Measurements from ENCODE around the gene CFAP221. TPM values are rescaled to one million over a fixed set of nuclear protein-coding genes. Genes with fewer than 3 reads are reported as not detected.

The CFAP221 gene
- total RNA-seq, 2 donors from 2014 or later = 0.56 TPM; not detected in 1

DNA sequence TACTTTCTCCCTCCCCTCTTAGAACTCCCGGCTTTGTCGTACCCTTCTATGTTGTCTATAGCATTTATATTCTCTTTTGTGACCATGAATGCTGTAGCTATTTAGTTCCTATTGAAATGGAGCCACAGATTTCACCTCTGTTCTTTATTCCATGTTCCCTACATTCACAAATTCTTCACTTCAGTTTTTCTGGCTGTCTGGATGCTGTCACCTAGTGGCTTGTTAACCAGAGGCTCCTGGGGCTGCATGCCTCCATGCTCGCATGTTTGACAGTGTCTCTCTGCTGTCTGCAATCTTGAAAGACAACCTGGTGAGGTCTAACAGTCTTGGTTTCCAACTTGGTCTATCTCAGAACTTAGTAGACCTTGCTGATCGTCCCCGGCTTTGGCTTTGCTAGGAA, 48.2 kb downstream of the CFAP221 start:
- no peak overlapping the region for H3K27ac ChIP-seq
- H3K4me1 ChIP-seq (ENCODE audit: control insufficient read depth in 1 of 2, low read depth in 2 of 2) = peaks cover 0 to 4% of the 10 kb centered on the region in 2 donors
- TF ChIP-seq, protein P1, sequence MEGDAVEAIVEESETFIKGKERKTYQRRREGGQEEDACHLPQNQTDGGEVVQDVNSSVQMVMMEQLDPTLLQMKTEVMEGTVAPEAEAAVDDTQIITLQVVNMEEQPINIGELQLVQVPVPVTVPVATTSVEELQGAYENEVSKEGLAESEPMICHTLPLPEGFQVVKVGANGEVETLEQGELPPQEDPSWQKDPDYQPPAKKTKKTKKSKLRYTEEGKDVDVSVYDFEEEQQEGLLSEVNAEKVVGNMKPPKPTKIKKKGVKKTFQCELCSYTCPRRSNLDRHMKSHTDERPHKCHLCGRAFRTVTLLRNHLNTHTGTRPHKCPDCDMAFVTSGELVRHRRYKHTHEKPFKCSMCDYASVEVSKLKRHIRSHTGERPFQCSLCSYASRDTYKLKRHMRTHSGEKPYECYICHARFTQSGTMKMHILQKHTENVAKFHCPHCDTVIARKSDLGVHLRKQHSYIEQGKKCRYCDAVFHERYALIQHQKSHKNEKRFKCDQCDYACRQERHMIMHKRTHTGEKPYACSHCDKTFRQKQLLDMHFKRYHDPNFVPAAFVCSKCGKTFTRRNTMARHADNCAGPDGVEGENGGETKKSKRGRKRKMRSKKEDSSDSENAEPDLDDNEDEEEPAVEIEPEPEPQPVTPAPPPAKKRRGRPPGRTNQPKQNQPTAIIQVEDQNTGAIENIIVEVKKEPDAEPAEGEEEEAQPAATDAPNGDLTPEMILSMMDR (IDR thresholded peaks at IDR 0.05) = no peak
- no peak overlapping the region for H3K4me3 ChIP-seq
- H3K27me3 ChIP-seq (replicated peaks; ENCODE audit: insufficient read depth) = no peaks in the 10 kb centered on the region
- DNase-seq (ENCODE audit: low spot score) = no peak
- H3K9me3 ChIP-seq = no peaks in the 10 kb centered on the region
- no peaks in the 10 kb centered on the region for H3K36me3 ChIP-seq
- no peak for ATAC-seq (ENCODE audit: insufficient number of reproducible peaks, low FRiP score, low read depth)

DNA sequence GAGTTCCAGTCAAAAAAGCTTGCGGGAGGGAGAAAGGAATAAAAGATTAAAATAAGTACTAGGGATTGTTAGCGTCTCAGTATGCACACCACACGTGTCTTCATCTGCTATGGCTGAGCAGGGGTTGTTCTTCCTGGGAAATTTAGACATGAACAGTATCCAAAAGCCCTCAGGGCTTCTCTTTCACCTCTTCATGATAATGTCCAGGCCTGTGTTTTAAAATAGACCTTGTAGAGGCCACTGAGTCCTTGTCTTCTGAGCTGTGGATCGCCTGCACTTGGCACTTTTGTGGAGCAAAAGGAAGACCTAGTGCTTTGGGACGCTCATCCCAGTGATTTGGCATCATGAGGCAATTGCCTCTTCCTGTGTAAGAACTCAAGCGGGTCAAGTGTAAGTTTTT, 52.4 kb downstream of the CFAP221 start:
- DNase-seq (ENCODE audit: low spot score) = no peak
- H3K4me1 ChIP-seq (ENCODE audit: control insufficient read depth in 1 of 2, low read depth in 2 of 2) = peaks cover 0 to 21% of the 10 kb centered on the region in 2 donors
- H3K27ac ChIP-seq = no peak overlapping the region
- no peaks in the 10 kb centered on the region for H3K9me3 ChIP-seq
- no peak overlapping the region for H3K4me3 ChIP-seq
- TF ChIP-seq, protein P1 (IDR thresholded peaks at IDR 0.05) = no peak
- no peak for ATAC-seq (ENCODE audit: insufficient number of reproducible peaks, low FRiP score, low read depth)
- no peaks in the 10 kb centered on the region for H3K27me3 ChIP-seq (replicated peaks; ENCODE audit: insufficient read depth)
- H3K36me3 ChIP-seq = no peaks in the 10 kb centered on the region

DNA sequence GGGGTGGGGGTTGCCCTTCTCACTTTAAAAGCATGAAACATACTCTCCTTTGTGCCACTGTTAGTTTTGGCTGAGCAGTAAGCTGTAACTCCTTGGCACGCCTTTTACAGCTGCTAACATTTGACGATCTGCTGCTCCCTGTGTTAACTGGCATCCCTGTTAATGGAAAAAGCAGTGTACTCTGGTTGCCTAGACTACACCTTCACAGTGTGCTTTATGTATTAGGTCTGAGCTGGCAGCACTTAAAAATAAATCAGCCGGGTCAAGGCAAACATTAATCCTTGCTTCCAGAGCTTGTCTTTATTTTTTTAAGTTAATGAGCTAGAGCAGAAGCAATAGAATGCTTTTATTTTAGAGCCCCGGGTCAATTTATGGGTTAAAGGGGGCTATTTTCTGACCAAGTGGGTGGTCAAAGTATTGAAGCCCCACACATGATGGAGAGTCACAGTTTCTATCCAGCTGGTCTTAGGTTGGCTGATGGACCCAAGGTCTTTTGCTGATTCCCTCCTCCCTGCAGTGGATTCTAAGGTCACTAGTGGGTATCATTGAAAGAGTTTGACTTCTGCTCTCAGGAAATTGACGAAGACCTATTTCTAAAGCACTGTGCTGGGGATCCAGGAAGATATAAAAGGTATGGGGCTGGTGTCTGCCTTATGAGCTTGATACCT, 54.5 kb downstream of the CFAP221 start:
- Histone ChIP-seq H3K27ac (no peak overlapping the region), H3K4me1 (ENCODE audit: control insufficient read depth in 1 of 2, low read depth in 2 of 2) (peaks cover 0 to 21% of the 10 kb centered on the region in 2 donors), H3K27me3 (replicated peaks; ENCODE audit: insufficient read depth) (no peaks in the 10 kb centered on the region), H3K36me3 (no peaks in the 10 kb centered on the region), H3K4me3 (no peak overlapping the region), H3K9me3 (no peaks in the 10 kb centered on the region)
- ATAC-seq (ENCODE audit: insufficient number of reproducible peaks, low FRiP score, low read depth) (no peak), DNase-seq (ENCODE audit: low spot score) (no peak)
- TF ChIP-seq, protein P1 (IDR thresholded peaks at IDR 0.05) = no peak

DNA sequence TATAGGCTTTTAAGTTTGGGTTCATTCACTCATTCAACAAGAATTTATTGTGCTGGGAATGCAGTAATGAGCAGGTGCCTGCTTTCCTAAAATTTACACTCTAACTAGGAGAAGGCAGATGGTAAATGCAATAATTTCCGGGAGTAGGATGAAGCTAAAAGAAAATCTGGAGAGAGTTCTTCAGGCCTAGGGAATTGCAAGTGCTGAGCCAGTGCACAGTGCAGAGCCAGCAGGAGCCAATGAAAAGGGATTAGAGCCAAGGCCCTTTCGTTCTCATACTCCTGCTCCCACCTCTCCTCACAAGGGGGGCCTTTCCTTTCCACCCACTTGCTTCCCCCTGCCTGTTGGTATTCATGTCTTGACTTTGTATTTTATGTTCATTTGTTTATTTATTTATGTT, 55.1 kb downstream of the CFAP221 start:
- Histone ChIP-seq H3K4me3 (no peak overlapping the region), H3K27me3 (replicated peaks; ENCODE audit: insufficient read depth) (no peaks in the 10 kb centered on the region), H3K27ac (no peak overlapping the region), H3K36me3 (no peaks in the 10 kb centered on the region), H3K9me3 (no peaks in the 10 kb centered on the region), H3K4me1 (ENCODE audit: control insufficient read depth in 1 of 2, low read depth in 2 of 2) (peaks cover 0 to 21% of the 10 kb centered on the region in 2 donors)
- DNase-seq (ENCODE audit: low spot score) (no peak), ATAC-seq (ENCODE audit: insufficient number of reproducible peaks, low FRiP score, low read depth) (no peak)
- TF ChIP-seq, protein P1 (IDR thresholded peaks at IDR 0.05) = no peak

DNA sequence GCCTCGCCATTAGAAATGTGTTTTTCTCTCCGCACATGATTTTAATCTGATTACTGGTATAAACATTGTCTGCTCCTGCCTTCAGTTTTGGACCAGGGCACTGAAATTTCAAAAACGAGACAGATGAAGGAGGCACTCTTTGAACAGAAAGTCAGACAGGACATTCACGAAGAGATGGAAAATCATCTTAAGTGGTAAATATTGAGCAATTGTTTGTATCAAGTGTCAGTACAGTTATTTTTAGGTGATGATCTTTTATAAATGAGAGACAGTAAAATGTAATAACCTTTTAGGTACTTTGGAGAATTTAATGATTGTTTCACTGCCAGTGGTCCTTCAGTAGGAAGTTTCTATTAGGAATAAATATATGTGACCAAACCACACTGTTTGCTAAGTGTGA, 60.8 kb downstream of the CFAP221 start:
- no peak overlapping the region for H3K4me3 ChIP-seq
- no peak overlapping the region for H3K27ac ChIP-seq
- H3K27me3 ChIP-seq (replicated peaks; ENCODE audit: insufficient read depth) = no peaks in the 10 kb centered on the region
- H3K9me3 ChIP-seq = no peaks in the 10 kb centered on the region
- TF ChIP-seq, protein P1 (IDR thresholded peaks at IDR 0.05) = no peak
- ATAC-seq (ENCODE audit: insufficient number of reproducible peaks, low FRiP score, low read depth) (no peak), DNase-seq (ENCODE audit: low spot score) (no peak)
- H3K36me3 ChIP-seq = no peaks in the 10 kb centered on the region
- H3K4me1 ChIP-seq (ENCODE audit: control insufficient read depth in 1 of 2, low read depth in 2 of 2) = no peaks in the 10 kb centered on the region
